ENCODE measurements around the gene ZNF263.

The ZNF263 gene

GRCh38 chr16:3317315-3317999 lies 34.2 kb downstream of the ZNF263 start:
- in situ Hi-C loops (cut with HindIII; ENCODE audit: low sequenced_read_pairs), result loop anchor here (5.0 kb wide), 2 partner anchors 35 to 85 kb away; partner anchors contain the start of genes ZNF174 and ZSCAN32

- in situ Hi-C loops (cut with HindIII; ENCODE audit: low sequenced_read_pairs), result no loop called here
Observed at GRCh38 chr16:3321816-3322215, 38.5 kb downstream of the ZNF263 start.

GRCh38 chr16:3327514-3327913 lies 44.2 kb downstream of the ZNF263 start:
- in situ Hi-C loops (cut with HindIII; ENCODE audit: low sequenced_read_pairs), result no loop called here

GRCh38 chr16:3328104-3328503 lies 44.8 kb downstream of the ZNF263 start:
- in situ Hi-C loops (cut with HindIII; ENCODE audit: low sequenced_read_pairs), result no loop called here

GRCh38 chr16:3328643-3329042 lies 45.4 kb downstream of the ZNF263 start:
- in situ Hi-C loops (cut with HindIII; ENCODE audit: low sequenced_read_pairs), result no loop called here
